ENCODE results near the gene PLA2G4E.

PLA2G4E gene

GRCh38 chr15:41997845-41998244 lies 23.0 kb downstream of the PLA2G4E start:
- Histone ChIP-seq H3K27ac (no peak overlapping the region), H3K36me3 (replicated peaks) (no peaks in the 10 kb centered on the region), H3K4me3 (ENCODE audit: low read depth, low read length) (no peak overlapping the region), H3K27me3 (replicated peaks) (peaks cover 4% of the 10 kb centered on the region)
- DNase-seq: no peak
- TF ChIP-seq CTCF (IDR thresholded peaks at IDR 0.05; ENCODE audit: low read depth, low read length, missing control alignments): no peak
- in situ Hi-C loops (cut with HindIII; ENCODE audit: low pct_ligation_motif_present, low sequenced_read_pairs): no loop called here

GRCh38 chr15:41996921-41997592 lies 23.8 kb downstream of the PLA2G4E start:
- Histone ChIP-seq H3K36me3 (replicated peaks) (no peaks in the 10 kb centered on the region), H3K27ac (no peak overlapping the region), H3K4me3 (ENCODE audit: low read depth, low read length) (no peak overlapping the region), H3K27me3 (replicated peaks) (peaks cover 4% of the 10 kb centered on the region)
- no peak for TF ChIP-seq CTCF (IDR thresholded peaks at IDR 0.05; ENCODE audit: low read depth, low read length, missing control alignments)
- no peak for DNase-seq
- in situ Hi-C loops (cut with HindIII; ENCODE audit: low pct_ligation_motif_present, low sequenced_read_pairs): no loop called here

- H3K4me3 ChIP-seq (ENCODE audit: low read depth, low read length): no peak overlapping the region
- in situ Hi-C loops (cut with HindIII; ENCODE audit: low pct_ligation_motif_present, low sequenced_read_pairs): no loop called here
- H3K27ac ChIP-seq: no peak overlapping the region
These were observed 24.5 kb downstream of the PLA2G4E start for GRCh38 chr15:41996376-41996775.

GRCh38 chr15:41995476-41995855 lies 25.4 kb downstream of the PLA2G4E start:
- Histone ChIP-seq H3K36me3 (replicated peaks) (no peaks in the 10 kb centered on the region), H3K27ac (no peak overlapping the region), H3K27me3 (replicated peaks) (peaks cover 2% of the 10 kb centered on the region), H3K4me3 (ENCODE audit: low read depth, low read length) (no peak overlapping the region)
- in situ Hi-C loops (cut with HindIII; ENCODE audit: low pct_ligation_motif_present, low sequenced_read_pairs): no loop called here
- DNase-seq: no peak
- no peak for TF ChIP-seq CTCF (IDR thresholded peaks at IDR 0.05; ENCODE audit: low read depth, low read length, missing control alignments)

More at GRCh38 chr15:41996376-41996775, 24.5 kb downstream of the PLA2G4E start:
- no peaks in the 10 kb centered on the region for H3K36me3 ChIP-seq (replicated peaks)
- no peak for DNase-seq
- H3K27me3 ChIP-seq (replicated peaks): peaks cover 4% of the 10 kb centered on the region
- TF ChIP-seq CTCF (IDR thresholded peaks at IDR 0.05; ENCODE audit: low read depth, low read length, missing control alignments): no peak

- no peak for DNase-seq
- Histone ChIP-seq H3K36me3 (replicated peaks) (no peaks in the 10 kb centered on the region), H3K27ac (no peak overlapping the region), H3K27me3 (replicated peaks) (peaks cover 2% of the 10 kb centered on the region), H3K4me3 (ENCODE audit: low read depth, low read length) (no peak overlapping the region)
- in situ Hi-C loops (cut with HindIII; ENCODE audit: low pct_ligation_motif_present, low sequenced_read_pairs): no loop called here
- TF ChIP-seq CTCF (IDR thresholded peaks at IDR 0.05; ENCODE audit: low read depth, low read length, missing control alignments): no peak
These were observed 25.9 kb downstream of the PLA2G4E start for GRCh38 chr15:41994772-41995475.
